Measurements from ENCODE around the gene SH3BP2.

Gene SH3BP2

GRCh38 chr4:2791518-2792395 lies 1.1 kb upstream of the SH3BP2 start:
- no peak for DNase-seq

- no peak for DNase-seq
These were observed 532 bp upstream of the SH3BP2 start for GRCh38 chr4:2792396-2792710.

- DNase-seq = peak; percentile 72
These were observed 951 bp downstream of the SH3BP2 start for GRCh38 chr4:2793586-2794485.

- DNase-seq = no peak
These were observed 1.8 kb downstream of the SH3BP2 start for GRCh38 chr4:2794486-2795299.

GRCh38 chr4:2795300-2795892 lies 2.5 kb downstream of the SH3BP2 start:
- no peak for DNase-seq

DNA sequence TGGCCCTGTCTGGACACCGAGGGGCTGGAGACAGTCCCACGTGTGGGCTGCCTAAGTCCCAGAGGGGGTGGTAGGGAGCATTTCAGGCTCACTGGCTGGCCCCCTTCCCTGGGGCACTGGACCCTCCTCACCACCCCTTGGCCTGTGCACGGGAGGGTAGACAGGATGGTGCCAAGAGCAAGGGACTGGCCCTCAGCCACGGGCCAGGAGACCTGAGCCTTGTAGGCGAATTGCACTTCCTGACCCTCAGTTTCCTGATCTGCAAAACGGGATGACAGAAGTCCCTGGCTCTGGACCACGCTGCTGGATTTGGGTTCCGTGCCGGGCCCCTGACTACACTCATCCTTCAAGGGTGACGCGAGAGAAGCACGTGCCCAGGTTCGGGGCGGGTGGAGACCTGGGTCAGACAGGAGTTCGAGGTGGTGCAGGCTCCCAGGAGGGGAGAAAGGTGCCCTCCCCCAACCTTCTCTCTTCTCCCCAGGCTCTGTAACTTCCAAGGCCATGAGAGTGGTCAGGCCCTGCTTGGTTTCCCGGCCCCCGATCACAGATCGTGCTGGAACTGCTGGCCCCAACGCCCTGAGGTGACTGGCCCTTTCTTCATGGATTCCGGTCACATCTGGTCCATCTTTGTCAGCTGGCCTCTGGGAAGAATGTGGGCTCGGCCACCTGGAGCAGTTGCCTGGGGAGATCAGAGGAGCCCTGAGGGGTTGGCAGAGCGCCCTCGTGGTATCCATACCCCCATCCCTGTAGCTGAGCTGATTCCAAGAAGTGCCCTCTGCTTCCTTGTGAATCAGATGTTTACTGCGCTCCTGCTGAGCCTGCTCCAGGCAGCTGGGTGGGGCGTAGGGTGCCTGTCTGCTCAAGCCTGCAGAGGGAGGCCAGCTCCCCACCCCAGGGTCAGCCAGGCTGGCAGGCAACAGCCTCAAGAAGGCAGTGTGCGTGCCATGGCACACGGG lies 3.3 kb downstream of the SH3BP2 start:
- peak; percentile 1 for DNase-seq

DNA sequence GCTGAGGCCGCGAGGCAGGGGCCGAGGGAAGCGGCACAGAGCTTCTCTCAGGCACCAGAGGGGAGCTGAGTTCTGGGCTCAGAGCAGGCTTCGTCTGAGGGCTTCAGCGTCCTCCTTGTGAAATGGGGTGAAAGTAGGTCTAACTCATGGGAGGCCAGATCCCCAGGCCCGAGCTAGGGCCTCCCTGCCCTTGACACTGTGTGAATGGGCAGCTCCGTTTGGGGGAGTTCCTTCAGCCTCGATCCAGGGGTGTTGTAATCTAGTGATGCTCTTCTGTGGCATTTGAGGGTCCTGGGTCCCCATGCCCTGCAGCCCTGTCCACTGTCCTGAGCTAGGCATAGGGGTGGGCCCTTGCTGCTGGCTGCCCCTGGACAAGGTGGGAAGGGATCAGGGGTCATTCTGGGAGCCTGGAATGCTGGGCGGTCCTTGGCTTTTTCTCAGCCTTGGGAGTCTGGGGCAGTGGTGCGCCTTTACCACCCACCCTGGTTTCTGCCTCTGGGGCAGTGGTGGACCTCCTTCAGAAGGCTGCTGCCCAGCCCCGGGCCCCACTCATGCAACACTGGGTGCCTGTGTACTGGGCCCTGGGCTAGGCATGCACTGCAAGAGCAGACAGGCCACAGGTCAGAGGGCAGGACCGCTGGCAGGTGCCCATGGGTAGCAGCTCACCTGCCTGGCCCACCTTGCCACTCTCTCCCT lies 4.1 kb downstream of the SH3BP2 start:
- peak; percentile 0 for DNase-seq

GRCh38 chr4:2797545-2798305 lies 4.8 kb downstream of the SH3BP2 start:
- peak; percentile 65 for DNase-seq

DNA sequence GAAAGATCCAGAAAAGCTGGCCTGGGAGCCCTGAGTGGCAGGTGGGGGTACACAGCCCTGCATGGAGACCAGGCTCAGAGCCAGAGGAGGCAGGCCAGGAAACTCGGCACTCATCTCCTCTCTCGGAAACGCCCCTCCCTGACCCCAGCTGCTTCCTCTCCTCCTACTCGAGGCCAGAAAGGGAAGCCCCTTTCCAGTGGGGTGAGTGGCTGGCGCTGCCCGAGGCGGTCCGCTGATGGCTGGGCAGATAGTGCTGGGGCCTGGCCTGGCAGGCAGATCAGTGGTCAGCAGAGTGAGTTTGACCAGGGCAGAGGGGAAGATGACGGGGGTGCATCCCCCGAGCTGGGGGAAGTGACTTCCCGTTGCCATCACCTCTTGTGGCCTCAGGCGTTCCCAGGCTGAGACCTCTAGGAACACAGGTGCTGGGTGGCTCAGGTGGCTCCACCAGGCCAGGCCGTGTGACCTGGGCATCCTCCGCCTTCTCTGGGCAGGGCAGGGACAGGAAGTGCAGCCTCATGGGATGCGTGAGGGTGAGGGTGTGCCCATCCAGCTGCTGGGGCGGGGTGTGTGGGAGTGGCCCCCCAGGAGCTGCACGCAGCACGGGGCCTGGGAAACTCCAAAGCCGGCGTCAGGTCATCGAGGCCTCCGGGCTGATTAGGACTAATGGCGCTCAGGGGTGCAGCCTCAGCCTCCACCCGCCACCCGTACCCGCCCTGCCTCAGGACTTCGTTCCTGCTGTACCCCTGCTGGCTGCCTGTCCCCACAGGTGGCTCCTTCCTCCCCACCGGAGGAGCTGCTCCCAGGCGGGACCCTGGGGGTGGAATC lies 5.7 kb downstream of the SH3BP2 start:
- peak; percentile 60 for DNase-seq

DNA sequence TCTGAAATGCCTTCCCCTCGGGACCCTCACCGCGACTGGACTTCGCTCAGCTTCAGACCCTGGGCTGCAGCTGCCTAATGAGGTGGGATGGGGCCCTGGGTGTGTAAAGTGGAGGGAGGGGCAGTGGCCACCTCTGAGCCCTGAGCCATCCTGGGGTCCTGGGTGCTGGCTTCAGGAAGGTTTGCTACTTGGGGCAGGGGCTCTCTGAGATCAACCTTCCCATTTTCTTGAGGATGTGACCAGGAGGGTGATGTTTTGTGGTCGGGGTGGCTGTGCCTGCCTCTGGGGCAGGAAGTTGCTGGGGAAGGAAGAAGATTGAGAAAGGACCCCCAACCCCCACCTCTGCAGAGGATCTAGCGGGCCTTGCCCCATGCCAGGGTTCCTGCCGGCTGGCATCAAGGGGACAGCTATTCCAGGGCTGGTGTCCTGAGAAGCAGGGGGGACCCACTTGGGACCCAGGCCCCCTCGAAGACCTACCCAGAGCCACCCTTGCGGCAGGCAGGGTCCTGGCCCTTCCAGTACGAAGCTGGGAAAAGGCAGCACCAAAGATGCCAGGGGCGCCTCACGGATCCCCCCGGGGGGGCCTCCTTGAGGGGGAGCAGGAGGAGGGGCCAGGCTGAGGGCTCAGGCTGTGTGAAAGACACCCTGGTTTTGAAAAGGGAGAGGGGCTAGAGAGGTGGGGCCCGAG lies 6.5 kb downstream of the SH3BP2 start:
- no peak for DNase-seq

- no peak for DNase-seq
These were observed 7.2 kb downstream of the SH3BP2 start for GRCh38 chr4:2799971-2800690.

GRCh38 chr4:2800691-2801596 lies 8.1 kb downstream of the SH3BP2 start:
- no peak for DNase-seq

GRCh38 chr4:2802618-2803531 lies 10.0 kb downstream of the SH3BP2 start:
- DNase-seq = no peak

DNA sequence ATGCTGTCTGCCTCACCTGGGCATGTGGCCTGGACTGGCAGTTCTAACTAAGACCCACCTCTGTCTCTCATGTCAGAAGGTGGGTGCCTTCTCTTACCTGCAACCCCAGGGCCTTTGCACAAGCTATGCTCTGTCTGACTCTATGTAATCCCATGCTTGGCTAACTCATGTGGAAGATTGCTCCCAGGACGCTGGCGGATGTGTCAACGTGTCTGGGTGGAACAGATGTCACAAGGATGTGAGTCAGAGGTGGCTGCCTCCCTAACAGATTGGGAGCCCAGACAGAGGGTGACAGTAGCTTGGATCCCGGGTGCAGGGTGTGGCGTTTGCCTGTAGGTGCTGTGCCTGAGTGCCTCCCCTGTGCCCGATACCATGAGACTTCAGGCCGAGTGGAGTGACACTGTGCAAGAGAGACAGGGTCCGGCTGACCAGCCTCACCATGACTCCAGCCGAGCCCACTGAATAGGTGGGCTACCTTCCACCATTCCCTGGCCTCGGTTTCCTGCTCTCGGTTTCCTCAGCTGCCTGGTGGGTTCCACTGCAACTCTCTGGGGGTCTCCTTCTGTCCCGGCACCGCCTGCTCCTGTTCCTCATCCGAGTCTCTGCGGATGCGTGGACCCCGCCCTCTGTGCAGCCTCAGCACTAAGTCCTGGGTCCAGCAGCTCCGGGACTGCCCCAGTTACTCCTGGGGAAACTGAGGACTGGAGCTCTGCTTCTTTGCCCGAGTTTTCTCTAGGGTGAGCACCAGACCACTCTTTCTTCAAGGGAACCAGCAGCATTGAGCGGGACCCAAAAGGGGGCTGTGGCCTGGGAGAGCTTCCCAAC lies 11.0 kb downstream of the SH3BP2 start:
- DNase-seq = no peak
